Testis (tissue), 3 donors: ENCODE measurements around the gene CACNA1C. TPM values are rescaled to one million over a fixed set of nuclear protein-coding genes. Genes with fewer than 3 reads are reported as not detected.

ENCODE experiments used
- DNase-seq: peaks from one replicate; pipeline ENCODE4 v3.0.0-alpha.2; 2019
- H3K27ac ChIP-seq, 2 donors: fragments of 200-600 bp; sonication (generic); one replicate each; pipeline ENCODE4 v1.5.1; 2019
- H3K27me3 ChIP-seq: fragments of 200-600 bp; sonication (generic); one replicate; pipeline ENCODE4 v1.5.1; 2019
- H3K36me3 ChIP-seq: fragments of 200-600 bp; sonication (generic); one replicate; pipeline ENCODE4 v1.5.1; 2017; ENCODE audit warnings: low read depth; ENCODE audit errors: missing control alignments
- H3K4me1 ChIP-seq: fragments of 200-600 bp; sonication (generic); one replicate; pipeline ENCODE4 v1.5.1; 2019
- H3K4me3 ChIP-seq, 2 donors: fragments of 200-600 bp; sonication (generic); one replicate each; pipeline ENCODE4 v1.5.1; 2017 to 2019
- H3K9me3 ChIP-seq: fragments of 200-600 bp; sonication (generic); one replicate; pipeline ENCODE4 v1.5.1; 2017
- CTCF ChIP-seq, 3 experiments: fragments of 450-650 bp in 2 of 3; fragments of 200-600 bp in 1 of 3; sonication (generic) in 1 of 3; IDR thresholded peaks; one replicate each; pipeline ENCODE4 v1.5.1; 2016 to 2019; ENCODE audit warnings: antibody characterized with exemption in 3 of 3, mild to moderate bottlenecking in 2 of 3, moderate library complexity in 1 of 3
- POLR2A ChIP-seq: fragments of 450-650 bp; IDR thresholded peaks from one replicate; pipeline ENCODE4 v1.6.1; 2017; ENCODE audit warnings: antibody characterized with exemption, mild to moderate bottlenecking, moderate library complexity
- whole genome bisulfite sequencing, 2 donors: methylation state at CpG; one replicate each; pipeline ENCODE4 v1.1.5; 2018; 5-methylcytosine and 5-hydroxymethylcytosine counted together
- intact Hi-C: fragments of 100-400 bp; cut with DNase I; formaldehyde crosslinking; loops from one replicate; pipeline ENCODE4 v1.15.1; 2023; ENCODE audit warnings: low total_unique reads
- polyA plus RNA-seq: library from polyadenylated mRNA; stranded (reverse); fragments of 350-450 nt; fragmentation: Illumina TruSeq; extraction: RNeasy Lipid Tissue Mini Kit (QIAGEN cat#74804); gene quantifications from one replicate; pipeline ENCODE4 v1.2.3, GENCODE V29; 2014; ENCODE audit warnings: low read depth, low replicate concordance; ENCODE audit not compliant: insufficient read depth
- total RNA-seq, 2 donors: library from RNA; depleted of rRNA; stranded (reverse); fragments of >200 nt; gene quantifications; one replicate each; pipeline ENCODE4 v1.2.3, GENCODE V29; 2016

CACNA1C gene
- total and polyA plus RNA-seq, 3 donors from 2014 or later: 20.3 to 36.8 (median 32.0) TPM

- WGBS, 2 donors: 82 to 88% methylated on average over 5 of the region's 5 CpGs
Measured at GRCh38 chr12:2198542-2198941, 145.8 kb downstream of the CACNA1C start.

DNA sequence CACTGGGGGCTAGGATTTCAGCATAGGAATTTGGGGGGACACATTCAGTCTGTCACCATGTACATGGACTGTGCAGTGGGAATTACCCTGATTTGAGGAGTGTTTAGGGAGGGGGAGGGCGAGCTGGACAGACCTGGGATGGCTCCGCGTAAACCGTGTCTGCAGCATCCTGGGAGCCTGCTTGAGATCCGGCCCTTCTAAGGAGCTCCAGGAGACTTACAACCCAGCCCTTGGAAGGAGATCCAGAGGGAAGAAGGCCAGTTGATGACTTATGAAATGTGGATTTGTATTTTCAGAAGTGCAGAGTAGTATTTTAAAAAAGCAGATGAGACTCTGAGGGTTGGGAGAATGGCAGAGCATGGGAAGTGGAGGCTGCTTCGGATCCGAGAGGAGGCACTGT is 153.2 kb downstream of the CACNA1C start:
- no peak overlapping the region for H3K4me3 ChIP-seq
- intact Hi-C loops: no loop called here
- no peaks in the 10 kb centered on the region for H3K9me3 ChIP-seq
- TF ChIP-seq CTCF (IDR thresholded peaks at IDR 0.05) (no peak), POLR2A (no peak)
- H3K36me3 ChIP-seq: no peaks in the 10 kb centered on the region
- H3K27ac ChIP-seq: no peak overlapping the region
- H3K4me1 ChIP-seq: no peaks in the 10 kb centered on the region
- WGBS, 2 donors: 80 to 92% methylated on average over 7 of the region's 7 CpGs
- no peak for DNase-seq
- no peaks in the 10 kb centered on the region for H3K27me3 ChIP-seq

More at GRCh38 chr12:2198542-2198941, 145.8 kb downstream of the CACNA1C start:
- no peaks in the 10 kb centered on the region for H3K27me3 ChIP-seq
- H3K36me3 ChIP-seq: no peaks in the 10 kb centered on the region
- no peak overlapping the region for H3K4me3 ChIP-seq
- H3K4me1 ChIP-seq: peaks cover 3% of the 10 kb centered on the region
- intact Hi-C loops: no loop called here
- H3K9me3 ChIP-seq: no peaks in the 10 kb centered on the region
- DNase-seq: no peak
- no peak for TF ChIP-seq CTCF (IDR thresholded peaks at IDR 0.05)
- no peak for TF ChIP-seq POLR2A
- H3K27ac ChIP-seq: no peak overlapping the region

DNA sequence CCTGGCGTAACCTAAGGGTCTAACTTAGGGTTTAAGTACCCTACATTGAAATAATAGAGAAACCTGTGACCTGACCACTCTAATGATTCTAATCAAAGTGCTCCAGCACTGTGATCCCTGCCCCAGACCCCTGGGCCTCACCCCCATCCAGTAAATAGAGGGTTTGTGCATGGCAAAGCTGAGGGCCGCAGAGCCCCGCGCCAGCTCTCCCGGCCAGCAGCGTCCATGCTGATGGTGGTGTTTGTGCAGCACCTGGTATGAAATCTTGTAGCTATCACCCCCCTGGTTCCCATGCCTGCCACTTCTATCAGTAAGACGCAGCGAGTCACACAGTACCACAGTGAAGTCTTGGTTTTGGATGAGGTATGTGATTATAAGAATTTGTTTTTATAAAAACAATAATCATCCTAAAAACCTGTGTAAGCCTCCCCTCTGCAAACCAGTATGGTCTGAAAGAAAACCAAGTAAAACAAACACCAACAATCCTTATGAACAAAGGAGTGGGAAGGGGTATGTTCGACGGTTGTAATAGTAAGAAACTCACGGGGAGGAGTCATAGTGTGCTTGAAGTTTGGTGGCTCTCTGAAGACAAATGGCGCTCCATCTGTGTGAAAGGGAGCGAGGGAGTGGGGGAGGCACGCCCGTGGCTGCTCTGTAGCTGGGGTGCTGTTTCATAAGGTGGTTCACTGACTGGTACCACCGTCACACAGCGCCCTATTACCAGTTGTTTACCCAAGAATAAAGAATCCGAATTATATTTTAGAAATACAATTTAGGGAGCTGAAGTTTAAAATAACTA is 156.2 kb downstream of the CACNA1C start:
- H3K4me1 ChIP-seq: peaks cover 10% of the 10 kb centered on the region
- TF ChIP-seq CTCF (IDR thresholded peaks at IDR 0.05) (no peak), POLR2A (no peak)
- no peaks in the 10 kb centered on the region for H3K27me3 ChIP-seq
- H3K4me3 ChIP-seq: no peak overlapping the region
- no peak for DNase-seq
- H3K9me3 ChIP-seq: no peaks in the 10 kb centered on the region
- no peaks in the 10 kb centered on the region for H3K36me3 ChIP-seq
- H3K27ac ChIP-seq: no peak overlapping the region
- intact Hi-C loops: no loop called here
- WGBS, 2 donors: 89 to 90% methylated on average over 18 of the region's 18 CpGs

- H3K4me3 ChIP-seq: no peak overlapping the region
- H3K4me1 ChIP-seq: peaks cover 10% of the 10 kb centered on the region
- H3K9me3 ChIP-seq: no peaks in the 10 kb centered on the region
- 82 to 87% methylated on average over 3 of the region's 3 CpGs for WGBS, 2 donors
- no peak overlapping the region for H3K27ac ChIP-seq
- H3K36me3 ChIP-seq: no peaks in the 10 kb centered on the region
- TF ChIP-seq CTCF (IDR thresholded peaks at IDR 0.05) (no peak), POLR2A (no peak)
- DNase-seq: no peak
- no peaks in the 10 kb centered on the region for H3K27me3 ChIP-seq
- intact Hi-C loops: no loop called here
Measured at GRCh38 chr12:2211119-2211518, 158.3 kb downstream of the CACNA1C start.

DNA sequence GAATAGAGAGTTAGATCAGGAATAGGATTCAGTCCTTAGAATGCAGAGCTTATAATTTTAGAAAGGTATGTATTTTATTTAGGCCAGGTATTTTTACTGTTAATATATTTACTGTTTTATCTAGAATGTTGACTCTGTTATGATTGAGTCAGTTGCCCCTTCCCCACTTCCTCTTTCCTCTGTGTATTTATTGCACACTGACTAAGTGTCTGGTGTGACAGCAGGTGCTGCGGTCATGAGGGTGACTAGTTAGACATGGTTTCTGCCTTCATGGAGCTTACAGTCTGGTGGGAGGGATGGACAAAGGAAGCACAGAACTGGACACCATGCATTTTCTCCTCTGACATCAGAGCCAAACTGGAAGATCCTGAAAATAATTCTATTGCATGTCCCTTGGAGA is 159.8 kb downstream of the CACNA1C start:
- intact Hi-C loops: no loop called here
- Histone ChIP-seq H3K36me3 (no peaks in the 10 kb centered on the region), H3K27ac (no peak overlapping the region), H3K4me3 (no peak overlapping the region), H3K9me3 (no peaks in the 10 kb centered on the region), H3K27me3 (no peaks in the 10 kb centered on the region), H3K4me1 (peaks cover 14% of the 10 kb centered on the region)
- 93 to 100% methylated on average over 1 of the region's 1 CpG for whole genome bisulfite sequencing, 2 donors
- no peak for DNase-seq
- TF ChIP-seq CTCF (IDR thresholded peaks at IDR 0.05) (no peak), POLR2A (no peak)
